ENCODE data around the gene KLF15.

Gene KLF15

DNA sequence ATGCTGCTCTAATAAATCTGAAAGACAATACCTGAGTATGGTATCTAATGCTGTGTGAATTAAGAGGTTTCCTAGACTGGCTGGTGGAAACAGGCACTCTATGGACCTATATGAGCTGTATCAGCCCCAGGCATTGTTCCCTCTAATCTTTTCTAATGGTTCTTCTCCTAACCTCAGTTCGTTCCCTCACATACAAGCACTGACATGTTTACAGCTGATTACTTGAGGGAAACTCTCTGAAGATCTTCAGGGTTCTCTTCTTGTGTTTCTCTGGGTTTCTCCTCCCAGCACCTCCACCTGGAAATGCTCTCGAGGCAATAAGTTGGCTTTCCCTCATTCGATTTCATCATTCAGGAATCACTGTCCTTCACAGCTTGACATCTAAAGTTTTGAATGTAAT is 52.9 kb downstream of the KLF15 start:
- DNase-seq, result no peak

- DNase-seq, result no peak
Measured at GRCh38 chr3:126303272-126303671, 53.9 kb downstream of the KLF15 start.

- no peak for DNase-seq
Measured at GRCh38 chr3:126300761-126301481, 56.3 kb downstream of the KLF15 start.

DNA sequence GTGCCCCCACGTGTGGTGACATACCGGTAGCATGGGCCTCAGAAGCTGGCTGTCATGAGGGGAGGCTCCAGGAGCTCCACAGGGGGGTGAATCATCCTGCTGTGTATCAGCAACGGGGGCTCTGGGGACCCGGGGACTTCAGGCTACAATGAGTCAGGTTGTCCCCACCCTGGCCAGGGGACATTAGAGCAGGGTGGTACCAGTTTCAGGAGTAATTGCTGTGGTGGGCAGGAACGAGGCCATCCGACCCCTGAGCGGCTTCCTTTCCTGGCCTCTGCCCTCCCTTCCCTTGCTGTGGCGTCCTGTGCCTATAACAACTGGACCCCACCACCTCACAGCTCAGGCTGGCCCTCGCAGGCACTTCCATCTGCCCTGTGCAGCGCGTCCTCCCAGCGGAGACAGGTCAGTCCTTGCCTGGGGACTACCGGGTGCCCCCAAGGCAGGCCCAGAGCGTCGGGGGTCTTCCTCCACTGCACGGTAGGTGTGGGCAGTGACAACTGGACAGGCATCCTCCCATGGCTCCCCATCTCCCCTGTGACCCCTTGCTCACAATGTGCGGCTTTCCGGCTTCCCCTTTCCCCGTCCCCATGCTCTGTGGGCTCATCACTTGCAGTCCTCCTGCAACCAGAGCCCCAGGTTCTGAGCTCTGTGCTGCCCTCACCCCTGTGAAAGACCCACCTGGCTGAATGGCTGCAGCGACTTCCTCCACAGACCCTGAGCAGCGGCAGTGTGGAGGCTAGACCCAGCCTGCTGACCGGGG is 57.0 kb downstream of the KLF15 start:
- no peak for DNase-seq

GRCh38 chr3:126295407-126295939 is 61.7 kb downstream of the KLF15 start:
- DNase-seq, result no peak

DNA sequence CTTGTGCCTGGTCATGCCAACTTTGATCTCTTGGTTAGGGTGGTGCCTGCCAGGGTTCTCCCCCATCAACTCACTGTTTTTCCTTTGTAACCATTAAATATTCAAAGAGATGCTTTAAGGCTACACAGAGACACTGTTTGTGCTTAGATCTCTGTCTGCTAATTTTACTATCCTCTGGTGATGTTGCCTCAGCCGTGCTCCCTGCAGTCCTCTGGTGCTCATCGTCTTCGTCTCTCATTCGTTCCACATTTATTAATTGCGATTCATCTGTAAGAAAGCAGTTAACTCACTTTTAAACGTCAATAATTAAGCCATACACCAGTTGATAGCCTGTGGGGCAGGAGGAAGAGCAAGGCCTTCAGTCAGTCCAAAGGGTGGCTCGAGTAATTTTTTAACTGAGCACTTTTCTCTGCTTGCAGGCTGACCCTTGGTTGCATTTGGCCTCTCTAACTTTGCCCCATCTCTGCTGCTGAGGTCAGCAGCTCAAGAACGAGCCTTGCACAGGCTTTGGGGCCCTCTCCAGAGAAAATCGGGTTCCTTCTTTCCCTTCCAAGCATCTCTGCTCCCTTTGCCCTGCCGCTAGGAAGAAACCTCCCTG is 62.9 kb downstream of the KLF15 start:
- DNase-seq, result no peak

DNA sequence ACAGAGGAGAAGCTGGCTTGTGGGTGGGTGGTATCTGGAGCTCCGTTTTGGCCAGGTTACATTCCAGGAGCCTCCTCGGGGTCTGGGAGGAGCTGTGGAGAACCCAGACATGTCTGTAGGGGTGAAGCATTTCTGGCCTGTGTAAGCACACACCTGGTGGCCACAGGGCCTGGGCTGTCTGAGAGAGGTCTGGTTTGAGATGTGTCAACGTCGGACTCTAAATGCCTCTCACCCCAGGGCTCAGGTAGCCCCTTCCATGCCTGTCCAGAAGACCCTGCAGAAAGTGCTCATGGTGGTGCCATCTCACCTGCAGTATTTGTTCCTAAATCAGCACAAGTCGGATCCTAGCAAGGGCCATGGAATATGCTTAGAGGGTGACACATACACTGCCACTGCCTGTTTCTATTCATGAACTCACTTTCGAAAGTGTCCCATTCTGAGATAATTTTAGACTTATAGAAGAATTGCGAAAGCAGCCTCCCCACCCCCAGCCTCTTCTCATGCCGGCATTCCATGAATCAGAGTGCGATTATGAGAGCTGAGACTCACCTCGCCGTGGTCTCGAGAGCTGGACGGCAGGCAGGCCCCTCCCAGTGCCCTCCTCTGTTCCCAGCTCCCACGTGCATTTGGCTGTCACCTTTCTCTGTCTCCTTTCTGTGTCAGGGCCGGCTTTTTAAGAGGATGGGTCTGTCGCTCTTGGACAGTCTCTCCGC is 63.7 kb downstream of the KLF15 start:
- DNase-seq, result peak; percentile 46

All from fibroblast of skin of right biceps (primary cell).